Middle frontal gyrus (tissue), 1 donor: Measurements from ENCODE around the gene YTHDF1.
"Not testable (repeated sequence)": the region's sequence is repeated elsewhere in the genome, so short reads cannot be mapped to it uniquely, and the experiment has no call there.

Experiments
- DNase-seq: peaks from one replicate; pipeline ENCODE4 v3.0.0-alpha.2; 2015; ENCODE audit warnings: low spot score; ENCODE audit errors: extremely low spot score

Gene YTHDF1

GRCh38 chr20:63158845-63159244 lies 57.1 kb downstream of the YTHDF1 start:
- DNase-seq, result no peak

DNA sequence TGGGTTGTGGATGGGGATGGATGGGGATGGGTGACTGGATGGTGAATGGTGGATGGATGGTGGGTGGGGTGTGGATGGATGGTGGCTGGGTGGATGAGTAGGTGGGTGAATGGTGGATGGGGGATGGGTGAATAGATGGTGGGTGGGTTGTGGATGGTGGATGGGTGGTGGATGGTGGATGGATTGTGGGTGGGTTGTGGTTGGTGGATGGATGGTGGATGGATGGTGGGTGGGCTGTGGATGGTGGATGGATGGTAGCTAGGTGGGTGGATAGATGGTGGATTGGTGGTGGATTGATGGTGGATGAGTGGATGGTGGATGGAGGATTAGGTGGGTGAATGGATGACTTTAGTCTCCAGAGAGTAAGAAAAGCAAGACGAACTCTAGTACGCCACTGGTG lies 57.6 kb downstream of the YTHDF1 start:
- DNase-seq, result no peak

DNA sequence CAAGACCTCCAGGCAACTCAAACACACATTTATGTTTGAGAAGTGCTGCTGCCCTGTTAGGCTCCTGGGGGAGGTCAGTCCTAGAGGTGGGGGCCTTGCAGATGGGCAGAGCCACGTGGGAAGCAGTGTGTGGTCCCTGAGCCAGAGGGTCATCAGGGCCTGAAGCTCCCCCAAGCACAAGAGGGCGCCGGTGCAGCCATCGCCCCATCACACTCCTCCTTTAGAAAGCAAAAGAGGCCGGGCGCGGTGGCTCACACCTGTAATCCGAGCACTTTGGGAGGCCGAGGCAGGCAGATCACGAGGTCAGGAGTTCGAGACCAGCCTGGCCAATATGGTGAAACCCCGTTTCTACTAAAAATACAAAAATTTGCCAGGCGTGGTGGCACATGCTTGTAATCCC lies 58.5 kb downstream of the YTHDF1 start:
- DNase-seq, result not testable (repeated sequence)

DNA sequence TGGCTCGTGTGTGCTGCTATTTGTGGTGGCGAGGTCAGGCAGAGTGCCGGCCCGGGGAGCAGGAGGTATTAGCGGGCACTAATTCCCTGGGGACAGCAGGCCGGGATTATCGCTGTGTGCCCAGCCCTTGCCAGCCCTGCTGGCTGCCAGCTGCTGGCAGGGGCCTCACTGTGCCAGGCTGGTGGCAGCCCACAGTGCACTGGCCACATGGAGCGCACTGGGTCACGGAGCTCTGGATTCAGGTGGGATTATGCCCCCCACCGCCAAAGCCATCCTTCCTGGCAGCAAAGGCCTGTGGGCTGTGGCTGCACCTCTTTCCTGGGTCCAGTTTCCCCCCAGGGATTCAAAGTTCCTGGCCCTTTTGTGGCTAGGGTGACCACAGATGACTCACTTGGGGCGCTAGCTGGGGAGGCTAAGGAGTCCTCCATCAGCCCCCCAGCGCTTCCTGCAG lies 59.7 kb downstream of the YTHDF1 start:
- no peak for DNase-seq

DNA sequence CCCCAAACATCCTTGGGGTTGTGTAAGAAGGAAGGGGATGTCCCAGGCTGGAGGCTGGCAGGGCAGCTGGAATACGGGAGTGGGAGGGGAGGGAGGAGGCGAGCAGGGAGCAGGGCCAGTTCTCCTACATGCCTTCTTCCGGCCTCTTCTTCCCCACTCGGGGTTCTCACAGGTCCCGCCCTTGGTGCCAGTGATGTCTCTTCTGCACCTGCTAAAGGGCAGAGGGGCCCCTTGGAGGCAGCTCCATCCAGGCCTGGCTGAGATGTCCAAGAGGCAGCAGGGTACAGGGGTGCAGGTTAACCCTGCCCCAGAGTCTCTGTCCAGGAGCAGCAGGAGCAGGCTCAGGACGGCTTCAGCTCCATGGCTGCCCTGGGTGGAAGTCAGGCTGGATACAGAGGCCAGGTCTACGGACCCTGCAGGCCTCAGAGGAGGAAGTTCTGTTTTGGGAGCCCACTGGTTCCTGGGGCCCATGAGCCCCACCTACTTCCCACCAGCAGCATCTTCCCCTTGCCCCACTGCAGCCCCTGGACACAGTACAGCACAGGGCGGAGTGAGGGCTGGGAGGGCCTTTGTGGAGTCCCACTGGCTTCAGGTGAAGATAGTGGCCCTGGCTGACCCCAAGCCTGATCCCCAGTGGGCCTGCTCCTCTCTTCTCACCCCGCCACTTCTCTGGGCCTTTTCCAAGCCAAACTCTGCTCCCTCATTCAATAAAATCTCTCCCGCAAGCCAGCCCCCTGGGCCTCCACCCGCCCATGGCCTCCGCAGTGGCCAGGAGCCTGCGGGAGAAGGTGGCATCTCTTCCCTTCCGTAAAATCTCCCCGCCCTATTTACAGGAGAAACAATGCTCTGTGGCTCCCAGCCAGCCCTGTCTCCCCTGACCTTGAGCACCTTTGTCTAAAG lies 60.4 kb downstream of the YTHDF1 start:
- no peak for DNase-seq

DNA sequence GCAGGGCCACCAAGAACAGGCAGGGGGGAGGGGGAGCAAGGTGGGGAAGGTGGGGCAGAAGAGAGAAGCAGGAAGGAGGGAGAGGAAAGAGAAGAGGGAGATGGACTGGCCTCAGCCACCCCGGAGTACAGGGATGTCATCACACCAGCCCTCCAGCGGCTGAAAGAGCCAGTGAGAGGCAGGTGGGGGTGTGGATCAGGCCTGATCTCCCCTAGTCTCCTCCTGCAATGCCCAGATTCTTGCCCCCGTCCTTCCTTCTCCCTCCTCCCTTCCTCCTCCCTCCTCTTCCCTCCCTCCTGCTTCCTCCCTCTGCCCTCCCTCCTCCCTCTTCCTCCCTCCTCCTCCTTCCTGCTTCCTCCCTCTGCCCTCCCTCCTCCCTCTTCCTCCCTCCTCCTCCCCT lies 61.5 kb downstream of the YTHDF1 start:
- no peak for DNase-seq

- no peak for DNase-seq
These were observed 62.4 kb downstream of the YTHDF1 start for GRCh38 chr20:63153254-63154221.

GRCh38 chr20:63152322-63153253 lies 63.3 kb downstream of the YTHDF1 start:
- DNase-seq, result no peak

DNA sequence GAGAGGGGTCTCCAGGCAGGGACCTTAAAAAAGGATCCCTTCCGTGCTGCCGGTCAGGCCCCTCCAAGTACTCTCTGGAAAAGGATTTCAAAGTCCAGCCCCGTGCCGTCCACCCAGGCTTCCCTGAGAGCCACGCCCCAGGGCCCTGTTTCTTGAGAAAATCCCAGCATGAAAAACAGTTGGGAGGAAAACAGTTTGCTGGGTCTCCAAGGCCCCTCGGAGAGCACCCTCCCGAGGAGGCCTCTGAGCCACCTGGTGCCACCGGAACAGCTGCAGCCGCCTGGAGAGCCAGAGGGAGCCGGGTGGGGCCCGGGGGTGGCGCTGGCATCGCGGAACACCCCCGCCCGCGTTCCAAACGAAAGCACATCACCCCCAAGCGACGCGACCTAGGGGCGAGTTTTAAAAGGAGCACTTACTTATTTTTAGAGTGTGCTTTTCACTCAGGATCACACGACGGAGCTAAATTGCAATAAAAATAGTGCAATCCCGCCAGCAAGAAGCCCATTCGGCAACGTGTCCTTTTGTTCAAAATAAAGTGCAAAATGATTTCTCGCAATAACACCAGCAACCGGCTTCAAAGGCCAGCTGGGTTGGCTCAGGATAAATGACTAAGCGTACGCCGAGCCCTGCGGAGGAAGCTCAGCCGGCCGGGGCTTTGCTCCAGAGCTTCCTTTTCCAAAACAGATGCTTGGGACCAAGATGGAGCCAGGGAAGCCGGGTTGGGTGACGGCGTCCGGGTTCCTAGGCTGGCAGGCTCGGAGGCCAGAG lies 64.2 kb downstream of the YTHDF1 start:
- peak; percentile 44 for DNase-seq

GRCh38 chr20:63150911-63151531 lies 64.9 kb downstream of the YTHDF1 start:
- DNase-seq, result no peak

GRCh38 chr20:63150391-63150898 lies 65.5 kb downstream of the YTHDF1 start:
- DNase-seq, result no peak

DNA sequence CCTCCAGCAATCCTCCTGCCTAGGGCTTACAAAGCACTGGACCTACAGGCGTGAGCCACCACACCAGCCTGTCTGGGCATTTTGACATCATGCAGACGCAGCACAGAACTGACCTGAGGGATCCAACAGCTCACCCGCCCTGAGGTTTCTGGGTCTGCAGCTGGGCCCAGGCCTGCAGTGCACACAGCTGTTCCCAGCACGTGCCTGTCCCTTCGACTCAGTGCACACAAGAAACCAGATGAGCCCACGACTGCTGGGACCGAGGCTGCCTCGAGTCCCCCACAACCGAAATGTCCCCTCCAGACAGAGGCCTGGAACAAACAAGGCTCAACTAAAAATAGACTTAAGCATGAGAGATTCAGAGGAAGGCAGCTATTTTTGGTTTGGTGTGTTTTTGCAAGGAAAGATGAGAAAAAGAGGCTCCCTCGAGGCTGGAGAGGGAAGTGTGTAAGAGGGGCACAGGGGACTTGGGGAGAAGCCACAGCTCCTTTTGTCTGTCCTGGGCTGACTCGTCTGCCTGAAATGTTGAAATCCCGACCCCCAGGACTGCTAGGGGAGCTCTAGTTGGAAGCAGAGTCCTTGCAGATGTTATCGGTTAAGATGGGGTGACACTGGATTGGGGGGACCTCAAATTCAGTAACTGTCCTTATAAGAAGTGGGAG lies 66.3 kb downstream of the YTHDF1 start:
- no peak for DNase-seq

DNA sequence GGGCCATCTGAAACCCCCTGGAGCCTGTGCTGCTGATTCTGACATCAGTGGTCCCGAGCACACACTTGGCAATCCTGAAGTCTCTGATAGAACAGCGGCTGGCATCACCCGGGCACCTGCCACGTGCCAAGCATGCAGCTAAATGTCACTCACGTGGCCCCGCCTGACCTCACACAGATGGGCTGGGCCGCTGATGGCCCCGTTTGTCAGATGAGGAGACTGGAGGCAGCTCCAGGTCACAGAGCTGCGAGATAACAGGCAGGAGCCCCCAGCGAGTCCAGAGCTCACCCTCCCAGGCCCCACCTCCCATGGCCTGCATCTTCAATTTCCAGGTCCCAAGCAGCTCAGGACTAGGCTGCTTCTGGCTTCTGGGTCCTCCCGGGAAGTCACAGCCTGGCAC lies 67.2 kb downstream of the YTHDF1 start:
- DNase-seq, result no peak

DNA sequence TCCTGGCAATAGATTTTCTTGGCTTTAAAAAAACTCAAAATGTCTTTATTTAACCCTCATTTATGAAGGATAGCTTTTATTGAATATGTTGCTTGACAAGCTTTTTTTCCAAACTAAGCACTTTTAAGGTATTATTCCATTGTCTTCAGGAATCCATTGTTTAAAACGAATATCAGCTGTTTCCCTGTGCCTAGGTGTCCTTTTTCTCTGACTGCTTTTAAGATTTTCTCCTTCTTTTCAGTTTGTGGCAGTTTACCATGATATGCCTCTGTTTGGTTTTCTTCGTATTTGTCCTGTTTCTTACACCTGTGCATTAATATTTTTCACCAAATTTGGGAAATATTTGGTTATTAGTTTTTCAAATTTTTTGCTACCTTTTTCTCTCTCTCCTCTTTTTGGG lies 68.4 kb downstream of the YTHDF1 start:
- DNase-seq, result no peak
